ENCODE data around the gene GPR87. TPM values are rescaled to one million over a fixed set of nuclear protein-coding genes. Genes with fewer than 3 reads are reported as not detected.

The GPR87 gene, protein sequence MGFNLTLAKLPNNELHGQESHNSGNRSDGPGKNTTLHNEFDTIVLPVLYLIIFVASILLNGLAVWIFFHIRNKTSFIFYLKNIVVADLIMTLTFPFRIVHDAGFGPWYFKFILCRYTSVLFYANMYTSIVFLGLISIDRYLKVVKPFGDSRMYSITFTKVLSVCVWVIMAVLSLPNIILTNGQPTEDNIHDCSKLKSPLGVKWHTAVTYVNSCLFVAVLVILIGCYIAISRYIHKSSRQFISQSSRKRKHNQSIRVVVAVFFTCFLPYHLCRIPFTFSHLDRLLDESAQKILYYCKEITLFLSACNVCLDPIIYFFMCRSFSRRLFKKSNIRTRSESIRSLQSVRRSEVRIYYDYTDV
- not detected for total RNA-seq (ENCODE audit: unreplicated experiment)
- long read RNA-seq, result 0 reads

DNA sequence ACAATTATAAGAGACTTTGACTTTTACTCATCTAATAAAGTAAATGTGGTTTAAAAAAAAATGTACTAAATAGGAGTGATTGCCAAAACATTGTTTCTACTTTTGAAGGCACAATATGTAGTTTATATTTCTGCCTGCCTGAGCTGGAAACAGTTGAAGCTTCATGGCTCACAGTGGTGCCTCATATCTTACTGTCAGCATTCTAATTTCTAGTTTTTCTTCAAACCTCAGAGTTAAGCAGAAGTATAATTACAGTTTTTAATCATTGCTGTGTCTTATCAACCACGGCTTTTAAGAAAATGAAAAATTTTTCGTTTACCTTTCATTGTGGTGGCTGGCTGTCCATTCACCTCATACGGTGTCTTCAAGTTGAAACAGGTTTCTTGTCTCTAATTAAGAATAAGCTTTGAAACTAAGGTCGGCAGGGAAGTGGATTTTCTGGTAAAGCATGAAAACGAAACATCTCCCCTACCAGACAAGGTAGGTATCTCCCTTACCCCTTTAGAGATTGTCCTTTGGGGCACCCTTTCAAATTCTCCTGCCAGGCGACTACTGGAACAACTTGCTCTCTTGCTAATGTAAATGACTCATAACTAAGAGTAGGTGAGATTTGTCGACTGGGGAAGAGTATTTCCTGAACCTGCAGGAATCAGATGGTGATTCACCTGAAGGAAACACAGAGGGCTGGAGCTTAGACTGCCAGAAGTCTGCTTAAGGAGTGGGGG, at the start of gene GPR87:
Gene GPR87 (minus strand): TSS at position 554 of the 725 bp plus-strand sequence. CDS start 16,720 bp downstream, outside the sequence.
- no peak within 1 kb of the TSS for H3K4me3 Mint-ChIP-seq (ENCODE audit: unreplicated experiment)

DNA sequence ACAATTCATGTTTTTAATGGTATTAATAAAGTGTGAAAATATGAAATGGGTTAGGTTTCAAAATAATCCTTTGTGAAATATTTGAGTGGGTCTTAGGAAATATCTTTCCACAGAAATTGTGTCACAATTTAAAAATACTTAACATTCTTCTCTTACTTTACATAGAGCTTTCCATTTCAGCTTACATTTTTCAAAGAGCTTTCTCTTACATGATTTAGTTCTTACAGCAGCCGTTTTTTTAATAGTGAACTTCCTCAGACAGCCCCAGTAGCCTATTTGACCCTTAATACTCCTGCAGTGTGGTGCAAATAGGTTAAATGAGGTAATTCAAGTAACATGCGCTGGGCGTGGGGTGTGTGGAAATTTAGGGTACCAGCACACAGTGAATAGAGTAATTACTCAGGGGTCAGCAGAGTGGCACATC, 46.1 kb upstream of the GPR87 start:
- H3K9me3 Mint-ChIP-seq (ENCODE audit: unreplicated experiment), result no peaks in the 10 kb centered on the region
- no peaks in the 10 kb centered on the region for H3K27me3 Mint-ChIP-seq (ENCODE audit: unreplicated experiment)
- no peak overlapping the region for H3K27ac Mint-ChIP-seq (ENCODE audit: unreplicated experiment)
- H3K36me3 Mint-ChIP-seq (ENCODE audit: unreplicated experiment), result no peaks in the 10 kb centered on the region
- H3K4me3 Mint-ChIP-seq (ENCODE audit: unreplicated experiment), result no peak overlapping the region
- DNase-seq, result no peak
- no peaks in the 10 kb centered on the region for H3K4me1 Mint-ChIP-seq (ENCODE audit: low read depth, unreplicated experiment)
- TF ChIP-seq, protein P1, sequence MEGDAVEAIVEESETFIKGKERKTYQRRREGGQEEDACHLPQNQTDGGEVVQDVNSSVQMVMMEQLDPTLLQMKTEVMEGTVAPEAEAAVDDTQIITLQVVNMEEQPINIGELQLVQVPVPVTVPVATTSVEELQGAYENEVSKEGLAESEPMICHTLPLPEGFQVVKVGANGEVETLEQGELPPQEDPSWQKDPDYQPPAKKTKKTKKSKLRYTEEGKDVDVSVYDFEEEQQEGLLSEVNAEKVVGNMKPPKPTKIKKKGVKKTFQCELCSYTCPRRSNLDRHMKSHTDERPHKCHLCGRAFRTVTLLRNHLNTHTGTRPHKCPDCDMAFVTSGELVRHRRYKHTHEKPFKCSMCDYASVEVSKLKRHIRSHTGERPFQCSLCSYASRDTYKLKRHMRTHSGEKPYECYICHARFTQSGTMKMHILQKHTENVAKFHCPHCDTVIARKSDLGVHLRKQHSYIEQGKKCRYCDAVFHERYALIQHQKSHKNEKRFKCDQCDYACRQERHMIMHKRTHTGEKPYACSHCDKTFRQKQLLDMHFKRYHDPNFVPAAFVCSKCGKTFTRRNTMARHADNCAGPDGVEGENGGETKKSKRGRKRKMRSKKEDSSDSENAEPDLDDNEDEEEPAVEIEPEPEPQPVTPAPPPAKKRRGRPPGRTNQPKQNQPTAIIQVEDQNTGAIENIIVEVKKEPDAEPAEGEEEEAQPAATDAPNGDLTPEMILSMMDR (IDR thresholded peaks at IDR 0.05; ENCODE audit: partially characterized antibody, unreplicated experiment), result no peak

More for the DNA sequence above, at the start of gene GPR87:
- H3K9me3 Mint-ChIP-seq (ENCODE audit: unreplicated experiment), result no peaks in the 10 kb centered on the region
- peaks cover 2% of the 10 kb centered on the region for H3K27me3 Mint-ChIP-seq (ENCODE audit: unreplicated experiment)
- DNase-seq, result no peak
- H3K27ac Mint-ChIP-seq (ENCODE audit: unreplicated experiment), result no peak within 1 kb of the TSS
- peaks cover 1% of the 10 kb centered on the region for H3K4me1 Mint-ChIP-seq (ENCODE audit: low read depth, unreplicated experiment)
- H3K36me3 Mint-ChIP-seq (ENCODE audit: unreplicated experiment), result no peaks in the 10 kb centered on the region
- TF ChIP-seq, protein P1 (IDR thresholded peaks at IDR 0.05; ENCODE audit: partially characterized antibody, unreplicated experiment), result no peak

DNA sequence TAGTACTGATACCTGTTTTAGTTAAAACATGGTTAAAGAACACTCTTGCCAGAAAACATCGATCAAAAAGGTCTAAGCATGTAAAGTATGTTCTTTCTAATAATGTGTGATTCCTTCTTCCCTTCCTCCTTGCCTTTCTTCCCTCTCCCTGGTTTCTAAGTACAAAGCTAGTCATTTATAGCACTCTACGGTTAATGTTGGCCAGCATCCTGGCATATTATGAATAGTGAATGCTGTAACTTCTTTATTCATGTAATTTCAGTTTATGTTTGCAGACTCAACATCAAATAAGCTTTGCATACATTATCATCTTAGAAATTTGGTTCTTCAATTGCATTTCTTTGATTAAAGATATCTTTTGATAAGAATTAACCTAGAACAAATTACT, 40.8 kb upstream of the GPR87 start:
- no peaks in the 10 kb centered on the region for H3K36me3 Mint-ChIP-seq (ENCODE audit: unreplicated experiment)
- H3K27me3 Mint-ChIP-seq (ENCODE audit: unreplicated experiment), result no peaks in the 10 kb centered on the region
- no peak for DNase-seq
- no peaks in the 10 kb centered on the region for H3K4me1 Mint-ChIP-seq (ENCODE audit: low read depth, unreplicated experiment)
- H3K27ac Mint-ChIP-seq (ENCODE audit: unreplicated experiment), result no peak overlapping the region
- H3K4me3 Mint-ChIP-seq (ENCODE audit: unreplicated experiment), result no peak overlapping the region
- TF ChIP-seq, protein P1 (IDR thresholded peaks at IDR 0.05; ENCODE audit: partially characterized antibody, unreplicated experiment), result no peak
- no peaks in the 10 kb centered on the region for H3K9me3 Mint-ChIP-seq (ENCODE audit: unreplicated experiment)

DNA sequence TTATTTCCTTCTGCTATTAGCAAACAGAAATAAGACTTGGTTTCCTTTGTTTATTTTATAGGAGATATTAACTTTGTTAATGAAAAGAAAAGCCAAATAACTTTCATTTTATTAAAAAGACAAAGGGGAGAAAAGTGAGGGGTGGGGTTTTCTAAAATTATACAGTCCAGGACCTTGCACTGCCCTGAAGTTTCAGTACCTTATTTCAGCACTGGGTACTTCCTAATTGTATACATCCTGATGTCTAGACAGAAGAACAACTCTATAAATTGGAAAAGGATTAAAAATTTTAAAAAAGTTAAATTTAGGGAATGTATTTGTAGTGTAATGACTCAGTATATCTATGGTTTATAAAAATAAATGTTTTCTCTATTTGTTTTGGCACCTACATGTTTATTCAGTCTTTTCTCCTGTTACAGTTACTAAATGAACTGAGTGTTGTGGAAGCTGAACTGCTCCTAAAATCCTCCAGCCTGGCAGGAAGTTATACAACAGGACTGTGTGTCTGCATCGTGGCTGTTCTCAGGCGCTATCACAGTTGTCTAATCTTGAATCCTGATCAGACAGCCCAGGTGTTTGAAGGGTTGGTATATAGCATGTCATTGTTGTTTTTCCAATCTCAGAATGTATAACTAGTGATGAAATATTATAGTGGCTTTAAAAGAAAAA, 40.3 kb upstream of the GPR87 start:
- no peak overlapping the region for H3K27ac Mint-ChIP-seq (ENCODE audit: unreplicated experiment)
- no peaks in the 10 kb centered on the region for H3K36me3 Mint-ChIP-seq (ENCODE audit: unreplicated experiment)
- H3K4me3 Mint-ChIP-seq (ENCODE audit: unreplicated experiment), result no peak overlapping the region
- H3K9me3 Mint-ChIP-seq (ENCODE audit: unreplicated experiment), result no peaks in the 10 kb centered on the region
- H3K27me3 Mint-ChIP-seq (ENCODE audit: unreplicated experiment), result no peaks in the 10 kb centered on the region
- DNase-seq, result no peak
- TF ChIP-seq, protein P1 (IDR thresholded peaks at IDR 0.05; ENCODE audit: partially characterized antibody, unreplicated experiment), result no peak
- no peaks in the 10 kb centered on the region for H3K4me1 Mint-ChIP-seq (ENCODE audit: low read depth, unreplicated experiment)
